Breast epithelium (tissue), 3 donors: Measurements from ENCODE around the gene NCEH1.

Source experiments
- CTCF ChIP-seq, 3 donors: fragments of 450-650 bp; IDR thresholded peaks; one replicate each; pipeline ENCODE4 v1.5.1; 2016 to 2017; ENCODE audit warnings: antibody characterized with exemption in 3 of 3, mild to moderate bottlenecking in 3 of 3, moderate library complexity in 3 of 3
- POLR2A ChIP-seq: fragments of 450-650 bp; IDR thresholded peaks from one replicate; pipeline ENCODE4 v1.6.1; 2016; ENCODE audit warnings: antibody characterized with exemption, mild to moderate bottlenecking, moderate library complexity

DNA sequence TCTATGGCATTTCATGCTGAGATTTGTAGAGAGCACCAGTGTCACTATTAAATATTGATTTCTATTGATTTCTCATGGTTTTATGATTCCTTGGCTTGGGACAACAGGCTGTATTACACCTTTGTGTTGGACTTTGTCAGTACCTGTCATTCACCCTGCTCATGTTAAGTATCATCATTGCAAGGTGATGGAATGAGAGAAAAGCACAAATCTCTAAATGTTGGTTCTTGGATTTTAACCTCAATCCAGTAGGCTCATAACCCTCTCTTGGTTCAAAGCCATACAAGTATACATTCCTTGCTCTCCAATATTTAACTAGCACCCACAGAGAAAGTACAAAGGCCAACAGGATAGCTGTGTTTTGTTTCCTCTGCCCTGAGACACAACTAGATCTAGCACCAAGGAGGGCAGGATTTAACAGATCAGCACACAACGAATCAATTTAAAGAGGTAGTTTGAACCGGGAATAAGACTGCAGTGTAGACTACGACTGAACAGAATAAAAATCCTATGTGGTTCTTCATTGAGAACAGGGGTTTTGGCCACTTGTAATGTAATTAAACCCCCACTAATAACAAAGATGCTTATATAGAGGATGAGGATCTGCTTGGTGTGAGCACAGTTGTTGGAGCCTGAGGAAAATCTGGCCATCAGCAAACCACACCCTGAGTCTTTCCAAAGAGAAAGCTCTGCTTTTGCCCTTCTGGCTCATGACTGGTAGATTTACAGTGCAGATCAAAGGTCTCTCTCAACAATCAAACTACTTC lies 109.6 kb downstream of the NCEH1 start:
- TF ChIP-seq CTCF (IDR thresholded peaks at IDR 0.05) = no peak
- TF ChIP-seq POLR2A = no peak
